Kidney capillary endothelial cell (primary cell): Measurements from ENCODE around the gene HOXB3.

Experiments
- DNase-seq: peaks from one replicate; pipeline ENCODE4 v3.0.0-alpha.2; 2018; ENCODE audit warnings: low spot score

Gene HOXB3

DNA sequence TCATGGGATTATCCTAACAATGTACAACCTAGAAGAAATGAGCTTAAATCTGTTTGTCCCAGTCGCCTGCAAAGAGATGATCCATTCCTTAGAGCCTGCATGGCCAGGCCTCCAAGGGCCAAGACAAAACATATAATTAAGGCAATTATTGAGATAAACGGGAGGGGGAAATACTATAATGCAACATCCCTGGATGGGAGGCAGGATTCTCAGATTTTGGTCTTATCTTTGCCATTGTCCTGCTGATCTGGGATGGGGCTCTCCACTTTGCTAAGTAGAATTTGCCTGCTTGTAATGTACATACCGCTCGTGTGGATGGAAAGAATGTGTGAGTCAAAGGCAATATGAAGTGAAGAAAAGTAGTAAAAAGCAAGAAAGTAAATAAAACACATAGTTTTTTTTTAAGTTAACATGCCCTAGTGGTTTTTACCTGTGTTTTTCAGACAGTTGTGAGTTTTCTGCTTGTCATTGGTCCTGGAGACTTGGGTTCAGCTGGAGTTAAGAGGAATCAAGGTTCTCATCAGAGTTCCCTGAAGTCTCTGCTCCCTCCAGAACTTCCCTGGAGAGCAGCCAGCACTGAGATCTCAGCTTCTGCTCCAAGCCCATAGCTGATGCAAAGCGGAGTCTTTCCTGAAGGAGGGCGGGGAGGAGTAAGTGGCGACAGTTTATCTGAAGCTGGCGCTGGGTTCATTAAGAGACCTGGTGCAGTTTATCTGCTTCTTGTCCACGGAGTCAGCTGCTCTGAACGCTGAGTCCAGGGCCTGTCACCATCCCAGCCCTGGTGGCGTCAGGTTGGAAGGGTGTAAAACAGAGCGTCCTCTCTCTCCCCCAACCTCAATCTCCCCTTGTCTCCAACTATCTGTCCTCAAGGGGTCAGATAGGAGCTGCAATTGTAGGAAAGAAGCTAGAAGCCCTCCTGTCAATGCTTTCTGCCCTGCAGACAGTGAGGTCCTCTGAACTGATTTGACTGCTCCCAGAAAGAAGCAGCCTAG is 89.3 kb downstream of the HOXB3 start:
- DNase-seq, result no peak

- no peak for DNase-seq
Measured at GRCh38 chr17:48499735-48500434, 90.2 kb downstream of the HOXB3 start.

DNA sequence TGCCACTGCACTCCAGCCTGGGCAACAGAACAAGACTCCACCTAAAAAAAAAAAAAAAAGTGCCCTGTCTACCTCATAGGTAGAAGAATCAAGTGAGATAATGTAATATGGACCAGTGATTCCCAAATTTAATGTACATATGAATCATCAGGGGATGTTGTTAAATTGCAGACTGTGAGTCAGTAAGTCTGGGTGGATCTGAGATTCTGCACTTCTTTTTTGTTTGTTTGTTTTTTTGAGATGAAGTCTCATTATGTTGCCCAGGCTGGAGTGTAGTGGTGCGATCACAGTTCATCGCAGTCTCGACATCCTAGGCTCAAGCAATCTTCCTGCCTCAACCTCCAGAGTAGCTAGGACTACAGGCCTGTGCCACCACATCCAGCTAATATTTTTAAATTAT is 90.8 kb downstream of the HOXB3 start:
- no peak for DNase-seq
